LNCaP clone FGC (cell line): ENCODE data around the gene DLX3.

Experiments used
- DNase-seq: peaks from one replicate; pipeline ENCODE4 v3.0.0-alpha.2; 2011; ENCODE audit warnings: low read depth
- H3K4me3 ChIP-seq: 2 replicates; pipeline ENCODE4 v1.5.1; 2011; ENCODE audit warnings: mild to moderate bottlenecking, low read depth, low read length, control low read depth
- TF ChIP-seq, protein P1 (sequence below): IDR thresholded peaks from 2 replicates; pipeline ENCODE4 v1.5.1; 2012; ENCODE audit warnings: mild to moderate bottlenecking; ENCODE audit not compliant: control insufficient read depth, insufficient read depth; ENCODE audit errors: extremely low read depth

Gene DLX3

DNA sequence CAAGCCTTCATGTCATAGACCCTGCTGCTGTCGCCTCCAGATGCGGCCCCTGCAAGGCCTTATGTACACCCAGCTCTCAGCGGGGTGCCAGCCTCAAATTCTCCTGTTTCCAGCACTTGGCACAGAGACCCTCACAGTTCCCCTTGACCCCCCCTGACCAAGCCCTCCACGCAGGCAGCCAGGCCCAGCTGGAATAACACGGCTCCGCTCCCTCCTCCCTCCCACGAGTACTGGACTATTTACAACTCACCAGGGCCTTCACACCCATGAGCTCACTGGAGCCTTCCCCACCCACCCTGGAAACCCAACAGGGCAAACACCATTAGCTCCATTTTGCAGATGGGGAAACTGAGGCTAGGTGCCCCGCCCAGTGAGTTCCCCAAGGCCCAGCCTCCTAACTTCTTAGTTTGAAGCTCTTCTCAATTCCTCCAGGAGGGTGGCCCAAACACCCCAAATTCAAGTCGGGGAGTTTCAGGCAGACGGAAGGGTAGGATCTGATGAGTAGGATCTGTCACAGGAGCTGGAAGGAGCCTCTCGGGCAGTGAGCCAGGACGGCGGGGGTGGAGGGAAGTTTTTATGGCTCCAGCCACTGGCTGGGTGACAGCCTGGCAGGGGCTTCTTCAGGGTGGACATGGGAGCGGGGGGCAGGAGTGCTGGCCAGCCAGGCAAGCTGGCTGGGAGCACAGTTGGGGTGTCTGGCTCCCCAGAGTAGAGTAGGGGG is 43.5 kb downstream of the DLX3 start:
- TF ChIP-seq, protein P1, sequence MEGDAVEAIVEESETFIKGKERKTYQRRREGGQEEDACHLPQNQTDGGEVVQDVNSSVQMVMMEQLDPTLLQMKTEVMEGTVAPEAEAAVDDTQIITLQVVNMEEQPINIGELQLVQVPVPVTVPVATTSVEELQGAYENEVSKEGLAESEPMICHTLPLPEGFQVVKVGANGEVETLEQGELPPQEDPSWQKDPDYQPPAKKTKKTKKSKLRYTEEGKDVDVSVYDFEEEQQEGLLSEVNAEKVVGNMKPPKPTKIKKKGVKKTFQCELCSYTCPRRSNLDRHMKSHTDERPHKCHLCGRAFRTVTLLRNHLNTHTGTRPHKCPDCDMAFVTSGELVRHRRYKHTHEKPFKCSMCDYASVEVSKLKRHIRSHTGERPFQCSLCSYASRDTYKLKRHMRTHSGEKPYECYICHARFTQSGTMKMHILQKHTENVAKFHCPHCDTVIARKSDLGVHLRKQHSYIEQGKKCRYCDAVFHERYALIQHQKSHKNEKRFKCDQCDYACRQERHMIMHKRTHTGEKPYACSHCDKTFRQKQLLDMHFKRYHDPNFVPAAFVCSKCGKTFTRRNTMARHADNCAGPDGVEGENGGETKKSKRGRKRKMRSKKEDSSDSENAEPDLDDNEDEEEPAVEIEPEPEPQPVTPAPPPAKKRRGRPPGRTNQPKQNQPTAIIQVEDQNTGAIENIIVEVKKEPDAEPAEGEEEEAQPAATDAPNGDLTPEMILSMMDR = no peak
- no peak overlapping the region for H3K4me3 ChIP-seq
- DNase-seq = no peak

DNA sequence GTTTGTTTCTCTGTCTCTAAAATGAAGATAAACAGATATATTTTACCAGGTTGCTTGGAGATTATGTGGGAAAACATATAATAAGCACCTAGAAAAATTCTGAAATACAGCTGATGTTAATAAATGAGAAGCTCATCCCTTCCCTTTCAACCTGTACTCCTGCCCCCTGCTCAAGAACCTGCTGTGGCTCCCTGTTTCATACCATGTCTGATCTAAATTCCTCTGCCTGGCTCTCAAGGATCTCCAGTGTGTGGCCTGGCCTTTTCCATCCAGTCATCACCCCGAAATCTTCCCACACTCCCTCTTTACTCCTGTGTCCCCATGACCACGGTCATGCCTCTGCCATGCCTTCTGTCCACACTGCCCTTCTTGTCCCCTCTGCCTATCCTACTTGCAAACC is 45.4 kb downstream of the DLX3 start:
- H3K4me3 ChIP-seq = no peak overlapping the region
- TF ChIP-seq, protein P1 = no peak

DNA sequence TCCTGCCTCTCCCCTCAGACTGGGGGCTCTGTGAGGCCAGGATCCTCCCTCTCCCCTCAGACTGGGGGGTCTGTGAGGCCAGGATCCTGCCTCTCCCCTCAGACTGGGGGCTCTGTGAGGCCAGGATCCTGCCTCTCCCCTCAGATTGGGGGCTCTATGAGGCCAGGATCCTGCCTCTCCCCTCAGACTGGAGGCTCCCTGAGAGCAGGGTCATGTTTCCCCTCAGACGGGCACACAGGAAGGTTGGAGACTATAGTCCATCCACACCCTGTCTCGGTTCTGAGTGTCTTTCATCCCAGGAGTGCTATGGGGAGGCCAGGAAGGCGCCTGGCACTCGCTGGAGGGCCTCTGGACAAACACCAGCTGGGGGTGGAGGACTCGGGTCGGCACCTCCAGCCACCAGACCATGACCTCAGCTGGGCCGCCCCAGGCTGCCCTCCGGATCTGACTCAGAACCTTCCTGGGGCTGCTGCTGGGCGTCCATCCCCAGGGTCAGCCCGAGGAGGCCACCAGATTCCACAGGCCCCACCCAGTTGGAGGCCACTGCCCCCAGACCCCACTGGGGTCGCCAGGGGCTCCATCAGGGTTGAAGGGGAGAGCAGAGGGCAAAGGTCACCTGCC is 48.0 kb downstream of the DLX3 start:
- TF ChIP-seq, protein P1 = no peak
- no peak overlapping the region for H3K4me3 ChIP-seq
- no peak for DNase-seq

More for the DNA sequence above, 45.4 kb downstream of the DLX3 start:
- no peak for DNase-seq

DNA sequence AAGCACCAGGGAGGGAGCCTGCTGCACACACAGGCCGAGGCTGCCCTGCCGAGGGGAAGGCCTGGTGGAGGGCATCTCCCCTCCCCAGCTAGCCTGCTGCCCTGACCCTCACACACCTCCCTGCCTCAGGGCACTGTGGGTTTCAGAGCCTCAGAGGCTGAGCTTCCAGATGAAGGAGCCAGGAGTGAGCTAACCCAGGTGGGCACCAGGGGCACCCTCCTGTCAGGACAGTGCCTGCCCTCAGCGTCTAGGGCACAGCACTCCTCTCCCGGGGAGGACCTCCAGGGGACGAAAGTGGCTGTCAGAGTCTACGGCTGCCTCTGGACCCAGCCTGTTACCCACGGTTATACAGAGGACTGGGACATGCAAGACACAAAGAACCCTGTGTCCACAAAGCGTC is 48.8 kb downstream of the DLX3 start:
- TF ChIP-seq, protein P1 = no peak
- H3K4me3 ChIP-seq = no peak overlapping the region

DNA sequence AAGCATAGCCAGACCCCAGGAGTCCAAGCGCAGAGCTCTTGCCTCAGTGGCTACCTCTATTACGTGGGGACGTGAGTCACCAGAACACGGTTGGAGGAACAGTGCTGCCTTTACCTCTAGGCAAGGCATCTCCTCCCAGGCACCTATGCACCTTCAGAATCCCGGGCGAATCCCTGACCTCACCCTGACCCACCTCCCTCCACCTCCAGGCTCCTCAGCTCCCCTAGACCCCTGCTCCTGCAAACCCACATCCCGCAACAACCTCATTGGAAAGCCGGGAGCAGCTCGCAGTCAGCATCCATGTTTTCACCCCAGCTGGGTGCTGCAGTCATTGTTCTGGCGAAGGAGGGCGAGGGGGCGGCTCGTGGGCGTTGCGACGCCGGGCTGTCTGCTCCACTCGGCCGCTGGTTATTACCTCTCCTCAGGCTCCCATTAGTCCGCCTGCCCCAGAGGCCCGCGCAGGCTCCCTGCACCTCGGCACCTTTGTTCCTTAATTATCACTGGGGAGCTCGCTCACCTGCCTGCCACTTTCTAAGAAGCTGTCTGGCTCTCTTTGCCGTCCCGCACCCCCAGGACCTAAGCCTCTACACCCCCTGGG is 50.7 kb downstream of the DLX3 start:
- TF ChIP-seq, protein P1 = no peak
- H3K4me3 ChIP-seq = no peak overlapping the region
- DNase-seq = no peak

More for the DNA sequence above, 48.8 kb downstream of the DLX3 start:
- no peak for DNase-seq

DNA sequence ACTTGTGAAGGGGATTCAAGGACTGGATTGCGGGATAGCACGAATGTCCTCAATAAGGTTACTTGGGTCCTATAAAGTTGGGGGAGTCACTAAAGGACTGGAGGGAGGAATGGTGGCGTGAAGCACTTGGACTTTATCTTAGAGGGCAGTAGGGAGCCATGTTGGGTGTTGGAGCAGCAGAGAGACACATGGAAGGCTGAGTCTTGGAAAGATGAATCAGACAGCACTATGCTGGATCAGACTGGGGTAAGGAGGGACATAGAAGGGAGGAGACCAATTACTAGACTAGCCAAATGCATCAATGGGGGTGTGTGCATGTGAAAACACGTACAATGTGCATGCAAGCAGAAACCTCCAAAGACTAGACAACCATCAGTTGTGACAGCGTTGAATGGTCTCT is 52.1 kb downstream of the DLX3 start:
- no peak overlapping the region for H3K4me3 ChIP-seq
- DNase-seq = no peak
- TF ChIP-seq, protein P1 = no peak

DNA sequence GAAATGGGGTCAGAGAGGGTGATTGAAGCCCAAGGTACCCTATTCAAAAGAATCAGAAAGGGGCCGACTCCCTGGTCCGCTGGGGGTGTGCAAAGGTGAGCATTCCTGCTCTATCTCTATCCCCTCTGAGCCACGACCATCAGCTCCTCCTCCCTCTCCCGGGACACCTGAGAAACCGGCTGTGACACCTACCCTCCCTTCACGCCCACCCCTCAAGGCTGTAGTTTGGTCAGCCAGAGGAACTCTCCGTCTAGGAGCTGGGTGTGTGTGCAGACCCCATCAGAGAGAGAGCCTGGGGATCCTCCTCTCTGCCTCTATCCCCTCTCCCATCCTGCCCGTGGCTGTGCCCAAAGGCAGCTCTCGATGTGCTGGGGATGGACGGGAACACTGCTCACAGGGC is 53.6 kb downstream of the DLX3 start:
- DNase-seq = no peak
- TF ChIP-seq, protein P1 = no peak
- H3K4me3 ChIP-seq = no peak overlapping the region
